GM19193 (cell line): ENCODE results near the gene ZNF536.

ENCODE experiments used
- POLR2A ChIP-seq: IDR thresholded peaks from 4 replicates; pipeline ENCODE4 v1.6.1; 2011; ENCODE audit not compliant: insufficient read depth, insufficient read length; ENCODE audit errors: extremely low read depth

Gene ZNF536

GRCh38 chr19:30355586-30355985, 16.6 kb upstream of the ZNF536 start:
- TF ChIP-seq POLR2A, result no peak

GRCh38 chr19:30356951-30357579, 15.1 kb upstream of the ZNF536 start:
- TF ChIP-seq POLR2A, result no peak

GRCh38 chr19:30357580-30357954, 14.6 kb upstream of the ZNF536 start:
- TF ChIP-seq POLR2A, result no peak

GRCh38 chr19:30358319-30358718, 13.9 kb upstream of the ZNF536 start:
- no peak for TF ChIP-seq POLR2A

GRCh38 chr19:30358821-30359580, 13.2 kb upstream of the ZNF536 start:
- no peak for TF ChIP-seq POLR2A

- TF ChIP-seq POLR2A, result no peak
Observed at GRCh38 chr19:30359936-30360335, 12.2 kb upstream of the ZNF536 start.

GRCh38 chr19:30360376-30361106, 11.6 kb upstream of the ZNF536 start:
- no peak for TF ChIP-seq POLR2A

- TF ChIP-seq POLR2A, result no peak
Observed at GRCh38 chr19:30361107-30361447, 11.1 kb upstream of the ZNF536 start.

- no peak for TF ChIP-seq POLR2A
Observed at GRCh38 chr19:30361721-30362120, 10.5 kb upstream of the ZNF536 start.

- no peak for TF ChIP-seq POLR2A
Observed at GRCh38 chr19:30362156-30362754, 9.9 kb upstream of the ZNF536 start.

GRCh38 chr19:30363073-30363472, 9.1 kb upstream of the ZNF536 start:
- TF ChIP-seq POLR2A, result no peak

GRCh38 chr19:30364866-30365800, 7.1 kb upstream of the ZNF536 start:
- no peak for TF ChIP-seq POLR2A

GRCh38 chr19:30366282-30366681, 5.9 kb upstream of the ZNF536 start:
- TF ChIP-seq POLR2A, result no peak

- no peak for TF ChIP-seq POLR2A
Observed at GRCh38 chr19:30367006-30367405, 5.2 kb upstream of the ZNF536 start.
